GM21529 (cell line): ENCODE data around the gene RAB3B.
"Not testable (repeated sequence)": the region's sequence is repeated elsewhere in the genome, so short reads cannot be mapped to it uniquely, and the experiment has no call there.

Experiments used
- ATAC-seq: cut with Tn5 transposase; IDR thresholded peaks from one replicate; pipeline ENCODE4 v1.9.1; 2021; ENCODE audit not compliant: unreplicated experiment

The RAB3B gene

DNA sequence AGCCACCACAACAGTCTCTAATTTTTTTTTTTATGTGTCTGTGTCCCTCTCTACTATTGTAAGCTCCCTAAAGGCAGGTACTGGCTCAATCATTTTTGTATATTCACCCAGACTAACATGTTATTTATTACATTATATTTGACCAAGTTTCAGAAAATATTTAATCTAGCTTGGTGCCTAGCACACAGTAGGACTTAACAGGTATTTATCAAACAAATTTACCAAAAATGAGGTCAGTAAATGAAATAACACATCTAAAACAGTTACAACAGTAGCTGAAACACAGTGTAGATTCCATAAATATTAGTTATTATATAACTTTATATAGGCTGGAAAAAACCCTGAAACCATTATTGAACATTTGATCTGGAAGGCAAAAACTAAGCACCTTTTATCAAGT is 114.7 kb downstream of the RAB3B start:
- ATAC-seq, result no peak

DNA sequence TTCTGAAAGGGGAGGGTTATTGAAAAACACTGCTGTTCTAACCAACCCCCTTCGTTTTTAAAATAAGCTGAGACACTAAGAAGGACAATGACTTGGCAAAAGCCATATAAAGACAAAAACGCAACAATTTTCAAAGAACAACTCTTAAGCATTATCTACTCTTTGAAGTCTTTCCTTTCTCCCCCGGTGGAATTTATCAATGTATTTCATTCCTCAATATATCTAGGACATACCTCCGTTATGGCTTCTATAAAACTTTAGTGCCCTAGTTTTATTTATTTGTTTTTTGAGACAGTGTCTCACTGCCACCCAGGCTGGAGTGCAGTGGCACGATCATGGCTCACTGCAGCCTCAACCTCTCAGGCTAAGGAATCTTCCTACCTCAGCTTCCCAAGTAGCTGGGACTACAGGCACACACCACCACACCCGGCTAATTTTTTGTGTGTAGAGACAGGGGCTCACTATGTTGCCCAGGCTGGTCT is 115.2 kb downstream of the RAB3B start:
- ATAC-seq, result no peak

DNA sequence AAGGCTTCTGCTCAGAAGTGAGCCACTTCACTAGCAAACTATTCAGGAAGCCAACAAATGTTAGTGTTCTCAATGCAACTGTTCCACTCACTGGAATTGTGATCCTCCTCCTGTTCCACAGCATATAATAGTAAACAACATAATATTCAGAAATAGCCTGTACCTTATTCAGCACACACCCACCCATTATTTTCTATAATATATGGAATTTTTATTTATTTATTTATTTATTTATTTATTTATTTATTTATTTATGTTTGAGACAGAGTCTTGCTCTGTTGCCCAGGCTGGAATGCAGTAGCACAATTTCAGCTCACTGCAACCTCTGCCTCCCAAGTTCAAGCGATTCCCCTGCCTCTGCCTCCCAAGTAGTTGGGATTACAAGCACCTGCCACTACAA is 117.2 kb downstream of the RAB3B start:
- not testable (repeated sequence) for ATAC-seq

DNA sequence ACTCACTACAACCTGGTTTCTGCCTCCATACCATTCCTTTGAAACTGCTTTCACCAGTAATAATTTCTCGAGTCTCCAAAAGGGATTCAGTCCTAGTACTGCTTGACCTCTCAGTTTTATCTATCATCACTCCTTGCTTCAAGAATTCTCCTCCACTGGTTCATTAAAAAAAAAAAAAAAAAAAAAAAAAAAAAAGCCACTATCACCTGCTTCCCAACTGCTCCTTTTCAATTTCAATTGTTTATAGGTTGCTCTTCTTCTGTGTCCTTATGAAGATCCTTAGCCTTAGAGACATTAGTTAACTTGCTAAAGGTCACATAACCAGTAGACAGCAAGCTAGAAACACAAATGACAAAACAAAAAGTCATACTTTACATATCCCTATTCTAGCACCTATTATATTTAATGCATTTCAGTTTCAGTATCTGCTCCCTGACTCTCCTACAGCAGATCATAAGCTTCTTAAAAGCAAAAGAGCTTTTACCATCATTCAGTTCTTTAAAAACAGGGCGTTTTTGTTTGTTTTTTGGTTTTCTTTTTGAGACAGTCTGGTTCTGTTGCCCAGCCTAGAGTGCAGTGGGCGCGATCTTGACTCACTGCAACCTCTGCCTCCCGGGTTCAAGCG is 119.0 kb downstream of the RAB3B start:
- peak; percentile 49 for ATAC-seq

DNA sequence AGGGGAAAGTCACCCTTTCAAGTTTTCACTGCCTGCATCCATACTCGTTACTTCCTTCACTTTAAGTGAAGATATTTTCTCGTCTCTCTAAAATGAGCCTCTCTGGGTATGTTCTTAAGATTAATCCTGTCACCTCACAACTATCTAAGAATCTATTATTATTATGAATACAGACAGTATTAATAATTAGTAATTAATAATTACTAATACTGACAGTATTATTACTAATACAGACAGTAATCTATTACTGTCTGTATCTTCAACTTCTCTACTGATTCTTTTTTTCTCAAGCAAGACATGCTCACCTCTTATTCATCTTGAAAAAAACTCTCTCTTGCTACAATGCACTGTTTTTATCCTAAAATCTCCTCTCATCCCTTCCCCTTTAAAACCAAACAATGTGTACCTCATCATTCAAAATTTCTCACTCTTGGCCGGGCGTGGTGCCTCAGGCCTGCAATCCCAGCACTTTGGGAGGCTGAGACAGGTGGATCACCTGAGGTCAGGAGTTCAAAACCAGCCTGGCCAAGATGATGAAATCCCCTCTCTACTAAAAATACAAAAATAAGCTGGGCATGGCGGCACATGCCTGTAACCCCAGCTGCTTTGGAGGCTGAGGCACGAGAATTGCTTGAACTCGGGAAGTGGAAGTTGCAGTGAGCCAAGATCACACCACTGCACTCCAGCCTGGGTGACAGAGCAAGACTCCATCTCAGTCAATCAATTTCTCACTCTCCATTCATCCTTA is 119.7 kb downstream of the RAB3B start:
- no peak for ATAC-seq

DNA sequence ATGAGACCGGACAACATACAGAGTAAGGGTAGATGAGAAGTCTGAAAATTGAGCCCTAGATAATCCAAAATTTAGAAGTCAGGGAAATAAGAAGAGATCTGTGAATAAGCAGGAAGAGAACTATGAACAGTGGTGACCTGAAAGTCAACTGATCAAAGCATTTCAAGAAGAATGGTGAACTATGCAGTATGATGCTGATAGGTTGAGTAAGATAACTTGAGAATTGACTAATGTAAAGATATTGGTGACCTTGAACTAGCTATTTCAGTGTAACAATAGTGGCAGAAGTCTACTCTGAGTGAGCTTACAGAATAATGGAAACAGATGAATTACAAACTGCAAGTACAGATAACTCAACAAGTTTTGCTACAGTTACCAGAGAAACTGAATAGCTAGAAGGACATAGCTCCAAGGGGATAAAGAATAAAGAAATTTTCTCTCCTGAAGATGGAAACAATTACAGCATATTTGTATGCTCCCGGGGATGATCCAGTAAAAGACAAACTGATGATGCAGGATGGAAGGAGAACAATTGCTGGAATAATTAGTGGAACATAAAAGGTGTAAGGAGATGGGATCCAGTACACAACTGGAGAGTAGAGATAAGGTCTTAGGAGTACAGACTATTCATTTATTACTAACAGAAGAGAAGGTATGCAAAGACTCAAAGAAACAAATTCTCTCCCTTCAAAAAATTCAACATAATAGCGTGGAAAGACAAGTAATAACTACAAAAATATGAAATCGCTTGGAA is 122.8 kb downstream of the RAB3B start:
- no peak for ATAC-seq

DNA sequence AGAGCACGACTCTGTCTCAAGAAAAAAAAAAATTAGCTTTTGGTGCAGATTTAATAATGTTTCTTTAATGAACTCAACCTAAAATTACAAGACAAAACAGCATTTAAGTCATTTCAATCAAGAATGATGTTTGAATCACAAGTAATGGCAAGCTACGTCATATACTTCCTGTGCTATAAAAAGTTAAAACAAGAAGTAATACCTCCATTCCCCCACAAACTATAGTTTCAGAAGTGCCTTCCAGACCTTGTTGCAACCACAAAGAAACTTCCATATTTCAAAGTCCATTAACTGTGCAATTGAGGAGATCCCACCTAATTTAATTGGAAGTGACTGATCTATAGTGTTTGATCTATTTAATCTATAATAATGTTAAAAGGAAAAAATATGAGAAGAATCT is 127.1 kb downstream of the RAB3B start:
- ATAC-seq, result peak; percentile 76

DNA sequence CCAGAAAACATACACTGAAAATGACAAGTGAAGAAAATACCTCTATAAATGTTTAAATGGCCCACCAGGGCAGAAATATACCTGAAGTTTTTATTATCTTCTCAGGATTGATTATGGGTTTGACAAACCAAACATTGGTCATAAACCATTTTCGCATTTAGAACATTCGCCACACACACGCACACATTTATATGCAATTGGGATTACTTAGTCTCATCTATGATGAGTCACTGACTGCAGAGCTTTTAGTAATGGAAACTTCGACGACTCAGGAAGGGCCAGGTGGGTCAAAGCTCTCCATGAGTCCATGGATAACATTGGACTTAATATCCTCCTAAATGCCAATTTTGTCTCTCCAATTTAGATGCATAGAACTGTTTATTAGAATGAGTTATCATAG is 128.8 kb downstream of the RAB3B start:
- no peak for ATAC-seq

DNA sequence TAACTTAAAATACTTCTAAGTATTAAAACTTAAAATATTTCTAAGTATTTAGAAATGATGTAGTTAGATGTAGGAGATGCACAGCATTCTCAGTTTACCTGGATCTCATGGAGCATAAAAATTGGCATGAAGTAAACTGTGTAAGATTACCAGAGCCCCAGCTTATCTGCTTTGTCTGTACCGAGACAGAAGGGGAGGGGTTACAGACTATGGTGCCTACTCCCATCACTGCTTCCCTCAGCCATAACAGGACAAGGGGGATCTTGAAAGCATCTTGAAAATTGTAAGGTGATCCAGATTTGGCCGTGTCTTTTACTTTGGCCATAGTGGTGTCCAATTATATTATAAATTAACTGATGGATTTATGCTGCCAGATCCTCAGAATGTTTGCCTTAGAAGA is 130.8 kb downstream of the RAB3B start:
- no peak for ATAC-seq

DNA sequence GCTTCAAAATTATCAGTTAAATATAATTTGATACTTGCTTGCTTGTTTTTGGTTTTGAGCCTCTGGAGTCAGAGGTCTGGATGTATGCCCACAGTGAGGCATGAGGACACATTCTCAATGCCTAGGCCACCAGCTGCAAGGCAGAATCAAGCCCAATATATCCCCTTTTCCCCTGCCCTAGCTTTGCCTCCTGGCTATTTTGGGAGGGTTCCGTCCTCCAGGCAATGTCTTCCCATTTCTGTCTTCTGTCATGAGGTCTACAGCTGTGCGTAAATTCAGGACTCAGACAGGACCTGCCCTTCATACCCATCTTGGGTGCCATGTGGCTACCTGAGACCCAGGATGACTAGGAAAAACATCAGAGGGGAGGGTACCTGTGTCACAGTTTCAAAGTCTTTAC is 131.2 kb downstream of the RAB3B start:
- no peak for ATAC-seq

DNA sequence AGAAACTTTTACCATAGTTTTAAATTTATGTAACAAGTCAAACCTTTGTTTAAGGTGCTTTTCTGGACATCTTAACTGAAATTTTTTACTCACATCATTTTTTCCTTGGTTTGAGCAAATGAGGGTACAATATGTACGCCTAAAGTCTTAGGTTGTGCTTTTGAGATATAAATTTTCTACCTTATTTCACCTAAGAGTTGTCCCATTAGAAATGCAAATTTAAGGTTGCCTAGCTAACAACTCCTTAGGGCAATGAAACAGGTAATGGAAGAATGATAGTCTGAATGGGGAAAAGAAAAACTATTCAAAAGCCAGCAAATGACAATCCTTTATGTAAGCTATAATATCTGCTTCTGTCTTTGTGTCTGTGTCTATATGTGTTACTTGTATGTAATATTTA is 131.6 kb downstream of the RAB3B start:
- no peak for ATAC-seq
